Measurements from ENCODE around the gene ITPK1. TPM values are rescaled to one million over a fixed set of nuclear protein-coding genes. Genes with fewer than 3 reads are reported as not detected.

Gene ITPK1
- total RNA-seq, 1 experiment from 2014 or later: 53.2 TPM

GRCh38 chr14:92945959-92946846, 169.5 kb downstream of the ITPK1 start:
- in situ Hi-C loops (cut with HindIII; ENCODE audit: low pct_unique_long_range_greater_than_20kb, low sequenced_read_pairs): no loop called here
- DNase-seq (ENCODE audit: low read depth): peak; percentile 97

GRCh38 chr14:92945544-92945943, 170.2 kb downstream of the ITPK1 start:
- in situ Hi-C loops (cut with HindIII; ENCODE audit: low pct_unique_long_range_greater_than_20kb, low sequenced_read_pairs): no loop called here
- DNase-seq (ENCODE audit: low read depth): no peak

GRCh38 chr14:92944976-92945375, 170.7 kb downstream of the ITPK1 start:
- in situ Hi-C loops (cut with HindIII; ENCODE audit: low pct_unique_long_range_greater_than_20kb, low sequenced_read_pairs): no loop called here

GRCh38 chr14:92943855-92944570, 171.7 kb downstream of the ITPK1 start:
- in situ Hi-C loops (cut with HindIII; ENCODE audit: low pct_unique_long_range_greater_than_20kb, low sequenced_read_pairs): no loop called here
- no peak for DNase-seq (ENCODE audit: low read depth)

More at GRCh38 chr14:92944976-92945375, 170.7 kb downstream of the ITPK1 start:
- no peak for DNase-seq (ENCODE audit: low read depth)

GRCh38 chr14:92942976-92943710, 172.6 kb downstream of the ITPK1 start:
- in situ Hi-C loops (cut with HindIII; ENCODE audit: low pct_unique_long_range_greater_than_20kb, low sequenced_read_pairs): no loop called here
- DNase-seq (ENCODE audit: low read depth): no peak

GRCh38 chr14:92942576-92942975, 173.1 kb downstream of the ITPK1 start:
- in situ Hi-C loops (cut with HindIII; ENCODE audit: low pct_unique_long_range_greater_than_20kb, low sequenced_read_pairs): no loop called here
- no peak for DNase-seq (ENCODE audit: low read depth)

- in situ Hi-C loops (cut with HindIII; ENCODE audit: low pct_unique_long_range_greater_than_20kb, low sequenced_read_pairs): no loop called here
- DNase-seq (ENCODE audit: low read depth): no peak
These were observed 173.6 kb downstream of the ITPK1 start for GRCh38 chr14:92942136-92942535.

- in situ Hi-C loops (cut with HindIII; ENCODE audit: low pct_unique_long_range_greater_than_20kb, low sequenced_read_pairs): no loop called here
- DNase-seq (ENCODE audit: low read depth): no peak
These were observed 174.2 kb downstream of the ITPK1 start for GRCh38 chr14:92941531-92941930.

GRCh38 chr14:92940543-92940942, 175.2 kb downstream of the ITPK1 start:
- no peak for DNase-seq (ENCODE audit: low read depth)
- in situ Hi-C loops (cut with HindIII; ENCODE audit: low pct_unique_long_range_greater_than_20kb, low sequenced_read_pairs): no loop called here

- DNase-seq (ENCODE audit: low read depth): no peak
- in situ Hi-C loops (cut with HindIII; ENCODE audit: low pct_unique_long_range_greater_than_20kb, low sequenced_read_pairs): no loop called here
These were observed 176.0 kb downstream of the ITPK1 start for GRCh38 chr14:92939699-92940098.

- in situ Hi-C loops (cut with HindIII; ENCODE audit: low pct_unique_long_range_greater_than_20kb, low sequenced_read_pairs): no loop called here
- no peak for DNase-seq (ENCODE audit: low read depth)
These were observed 176.6 kb downstream of the ITPK1 start for GRCh38 chr14:92938890-92939671.

- in situ Hi-C loops (cut with HindIII; ENCODE audit: low pct_unique_long_range_greater_than_20kb, low sequenced_read_pairs): no loop called here
- DNase-seq (ENCODE audit: low read depth): no peak
These were observed 177.4 kb downstream of the ITPK1 start for GRCh38 chr14:92938235-92938875.

GRCh38 chr14:92937051-92937937, 178.4 kb downstream of the ITPK1 start:
- in situ Hi-C loops (cut with HindIII; ENCODE audit: low pct_unique_long_range_greater_than_20kb, low sequenced_read_pairs): no loop called here
- DNase-seq (ENCODE audit: low read depth): peak; percentile 28

- DNase-seq (ENCODE audit: low read depth): no peak
- in situ Hi-C loops (cut with HindIII; ENCODE audit: low pct_unique_long_range_greater_than_20kb, low sequenced_read_pairs): no loop called here
These were observed 179.6 kb downstream of the ITPK1 start for GRCh38 chr14:92936085-92936484.

- no peak for DNase-seq (ENCODE audit: low read depth)
- in situ Hi-C loops (cut with HindIII; ENCODE audit: low pct_unique_long_range_greater_than_20kb, low sequenced_read_pairs): no loop called here
These were observed 180.3 kb downstream of the ITPK1 start for GRCh38 chr14:92935446-92935845.

- in situ Hi-C loops (cut with HindIII; ENCODE audit: low pct_unique_long_range_greater_than_20kb, low sequenced_read_pairs): no loop called here
- DNase-seq (ENCODE audit: low read depth): no peak
These were observed 181.3 kb downstream of the ITPK1 start for GRCh38 chr14:92934196-92935085.

Measured in Caki2 (cell line).